HG02623 (cell line): Measurements from ENCODE around the gene STKLD1.
"Not testable (repeated sequence)": the region's sequence is repeated elsewhere in the genome, so short reads cannot be mapped to it uniquely, and the experiment has no call there.

Experiments
- ATAC-seq: cut with Tn5 transposase; IDR thresholded peaks from one replicate; pipeline ENCODE4 v1.9.1; 2021; ENCODE audit warnings: moderate library complexity; ENCODE audit not compliant: unreplicated experiment

STKLD1 gene

GRCh38 chr9:133436681-133437080 is 60.5 kb downstream of the STKLD1 start:
- no peak for ATAC-seq

DNA sequence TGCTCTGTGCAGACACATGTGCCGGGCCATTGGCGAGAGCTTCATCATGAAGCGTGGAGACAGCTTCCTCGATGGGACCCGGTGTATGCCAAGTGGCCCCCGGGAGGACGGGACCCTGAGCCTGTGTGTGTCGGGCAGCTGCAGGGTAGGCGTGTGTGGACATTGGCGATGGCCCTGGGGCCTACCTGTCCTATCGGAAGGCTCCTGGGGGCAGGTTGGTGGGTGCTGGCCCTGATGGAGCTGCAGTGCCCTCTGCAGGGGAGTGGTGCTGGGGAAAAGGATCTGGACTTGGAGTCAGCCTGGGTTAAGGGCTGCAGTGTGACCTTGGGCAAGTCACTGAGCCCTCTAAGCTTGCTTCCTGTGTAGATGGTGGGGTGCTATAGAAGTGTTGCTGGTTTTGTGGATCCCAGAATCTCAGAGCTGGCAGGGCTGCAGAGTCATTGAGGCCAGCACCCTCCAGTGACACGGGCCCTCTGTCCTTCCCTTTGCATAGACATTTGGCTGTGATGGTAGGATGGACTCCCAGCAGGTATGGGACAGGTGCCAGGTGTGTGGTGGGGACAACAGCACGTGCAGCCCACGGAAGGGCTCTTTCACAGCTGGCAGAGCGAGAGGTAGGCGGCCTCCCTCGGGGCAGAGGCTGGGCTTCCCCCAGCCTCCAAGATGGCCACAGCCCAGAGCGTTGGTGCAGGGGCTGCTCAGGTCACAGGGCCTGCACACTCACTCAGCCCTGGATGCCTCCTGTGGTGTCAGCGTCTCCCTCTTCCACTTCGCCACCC is 61.8 kb downstream of the STKLD1 start:
- ATAC-seq: no peak

DNA sequence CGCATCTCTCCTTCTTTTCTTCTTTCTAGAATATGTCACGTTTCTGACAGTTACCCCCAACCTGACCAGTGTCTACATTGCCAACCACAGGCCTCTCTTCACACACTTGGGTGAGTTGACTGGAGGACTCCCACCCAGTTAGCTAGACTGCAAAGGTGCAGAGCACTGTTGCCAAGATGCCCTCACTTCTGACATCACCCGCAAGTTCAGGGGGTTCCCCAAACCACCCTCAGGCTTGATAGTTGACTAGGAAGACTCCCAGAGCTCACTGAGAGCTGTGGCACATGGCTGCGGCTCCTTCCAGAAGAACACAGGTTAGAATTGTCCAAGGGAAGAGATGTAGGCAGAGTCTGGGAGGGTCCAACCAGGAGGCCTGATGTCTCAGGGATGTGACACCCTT is 63.2 kb downstream of the STKLD1 start:
- ATAC-seq: no peak

DNA sequence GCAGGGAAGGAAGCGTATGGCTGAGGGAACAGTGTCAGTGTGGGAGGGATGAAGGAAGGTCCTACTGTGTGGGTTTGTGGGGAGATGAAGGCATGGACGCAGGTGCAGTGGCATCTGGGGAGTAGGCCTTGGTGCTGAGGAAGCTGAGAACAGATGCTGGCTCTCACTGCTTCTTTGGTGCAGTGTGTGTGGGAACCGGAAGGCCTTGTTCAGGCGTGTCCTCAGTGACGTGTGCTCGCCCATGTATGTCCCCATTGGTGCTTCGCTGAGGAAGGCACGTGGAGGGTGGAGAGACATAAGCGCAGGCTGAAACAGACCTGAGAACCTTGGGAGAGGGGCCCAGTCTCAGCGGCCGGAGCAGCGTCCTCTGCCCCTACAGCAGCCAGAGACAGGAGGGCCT is 64.7 kb downstream of the STKLD1 start:
- ATAC-seq: no peak

GRCh38 chr9:133441571-133441970 is 65.4 kb downstream of the STKLD1 start:
- ATAC-seq: no peak

- ATAC-seq: no peak
These were observed 67.1 kb downstream of the STKLD1 start for GRCh38 chr9:133443248-133443647.

DNA sequence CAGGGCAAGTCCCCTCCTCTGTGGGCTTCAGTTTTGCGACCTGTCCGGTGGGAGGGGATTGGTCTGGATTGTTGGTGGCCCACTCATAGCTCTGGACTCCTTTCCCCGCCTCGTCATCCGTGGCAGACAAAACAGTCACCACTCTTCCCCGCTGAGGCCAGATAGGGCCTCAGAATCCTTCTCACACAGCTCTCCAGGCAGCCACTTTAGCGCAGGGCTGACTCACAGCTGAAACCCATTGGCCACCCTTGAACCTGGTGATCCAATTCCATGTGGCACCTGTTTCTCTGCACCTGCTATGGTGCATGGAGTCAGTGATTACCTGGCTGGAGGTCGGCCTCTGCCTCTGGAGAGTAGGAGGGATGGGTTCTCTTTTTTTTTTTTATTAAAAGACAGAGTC is 67.8 kb downstream of the STKLD1 start:
- ATAC-seq: no peak

DNA sequence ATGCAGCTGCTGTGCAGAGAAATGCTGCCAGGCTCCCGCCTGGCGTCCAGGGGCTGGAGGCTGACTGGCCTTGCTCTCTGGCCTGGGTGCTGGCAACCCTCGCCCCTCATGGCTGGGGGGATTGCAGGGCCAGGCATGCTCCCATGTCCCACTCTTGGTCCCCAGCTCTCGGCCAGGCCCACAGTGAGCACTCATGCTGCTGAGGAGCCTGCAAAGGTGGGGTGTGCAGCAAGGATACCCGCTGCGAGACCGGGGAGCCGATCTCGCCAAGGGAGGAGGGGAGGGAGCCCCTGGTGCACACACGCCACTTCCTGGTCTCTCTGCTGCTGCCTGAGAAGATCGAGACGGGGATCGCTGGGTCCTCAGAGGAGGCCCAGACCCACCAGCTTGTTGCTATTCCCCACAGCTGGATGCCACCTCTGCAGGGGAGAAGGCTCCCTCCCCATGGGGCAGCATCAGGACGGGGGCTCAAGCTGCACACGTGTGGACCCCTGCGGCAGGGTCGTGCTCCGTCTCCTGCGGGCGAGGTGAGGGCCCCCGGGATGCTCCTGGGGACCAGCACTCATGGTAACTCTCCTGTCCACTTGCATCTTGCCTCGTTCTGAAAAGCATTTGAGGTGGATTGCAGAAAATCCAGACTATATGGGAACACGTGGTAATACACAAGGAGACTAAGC is 69.3 kb downstream of the STKLD1 start:
- ATAC-seq: no peak

- ATAC-seq: no peak
These were observed 72.4 kb downstream of the STKLD1 start for GRCh38 chr9:133448487-133448972.

DNA sequence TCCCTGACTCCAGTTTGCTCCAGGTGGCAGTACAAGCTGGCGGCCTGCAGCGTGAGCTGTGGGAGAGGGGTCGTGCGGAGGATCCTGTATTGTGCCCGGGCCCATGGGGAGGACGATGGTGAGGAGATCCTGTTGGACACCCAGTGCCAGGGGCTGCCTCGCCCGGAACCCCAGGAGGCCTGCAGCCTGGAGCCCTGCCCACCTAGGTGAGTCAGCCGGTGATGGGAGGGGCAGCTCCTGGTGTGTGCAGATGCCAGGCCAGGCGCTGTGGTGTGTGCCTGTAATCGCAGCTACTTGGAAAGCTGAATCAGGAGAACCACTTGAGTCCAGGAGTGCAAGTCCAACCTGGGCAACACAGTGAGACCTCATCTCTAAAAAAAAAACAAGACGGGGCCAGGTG is 73.6 kb downstream of the STKLD1 start:
- no peak for ATAC-seq

DNA sequence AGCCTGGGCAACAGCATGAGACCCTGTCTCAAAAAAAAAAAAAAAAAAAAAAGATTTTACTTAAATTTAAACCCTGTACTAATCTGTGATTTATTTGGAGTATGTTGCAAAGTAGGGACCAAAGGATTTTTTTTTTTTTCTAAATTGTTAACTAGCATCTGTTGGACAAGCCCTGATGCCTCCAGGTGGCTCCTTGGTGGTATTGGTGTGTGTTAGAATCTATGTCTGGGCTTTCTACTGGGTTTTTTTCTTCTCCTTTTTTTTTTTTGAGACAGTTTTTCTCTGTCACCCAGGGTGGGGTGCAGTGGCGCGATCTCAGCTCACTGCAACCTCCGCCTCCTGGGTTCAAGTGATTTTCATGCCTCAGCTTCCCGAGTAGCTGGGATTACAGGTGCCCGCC is 75.7 kb downstream of the STKLD1 start:
- ATAC-seq: not testable (repeated sequence)

DNA sequence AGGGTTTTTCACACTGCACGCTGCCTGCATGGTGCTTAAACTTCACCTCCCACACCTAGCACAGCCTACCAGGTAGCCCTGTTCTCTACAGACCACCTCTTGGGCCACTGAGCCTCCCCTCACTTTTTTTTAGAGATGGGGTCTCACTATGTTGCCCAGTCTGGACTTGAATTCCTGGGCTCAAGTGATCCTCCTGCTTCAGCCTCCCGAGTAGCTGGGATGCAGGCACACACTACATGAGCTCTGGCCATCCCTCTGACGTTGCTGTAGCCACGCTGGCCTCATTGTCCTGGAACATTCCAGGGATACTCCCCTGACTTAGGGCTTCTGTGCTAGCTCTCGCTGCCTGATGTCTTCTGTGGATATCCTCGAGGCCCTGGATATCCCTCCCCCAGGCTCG is 76.4 kb downstream of the STKLD1 start:
- ATAC-seq: no peak

GRCh38 chr9:133453651-133454050 is 77.5 kb downstream of the STKLD1 start:
- no peak for ATAC-seq

GRCh38 chr9:133454325-133454724 is 78.2 kb downstream of the STKLD1 start:
- ATAC-seq: no peak

- no peak for ATAC-seq
These were observed 78.9 kb downstream of the STKLD1 start for GRCh38 chr9:133454943-133455673.
